ENCODE data around the gene FCN2.

The FCN2 gene

DNA sequence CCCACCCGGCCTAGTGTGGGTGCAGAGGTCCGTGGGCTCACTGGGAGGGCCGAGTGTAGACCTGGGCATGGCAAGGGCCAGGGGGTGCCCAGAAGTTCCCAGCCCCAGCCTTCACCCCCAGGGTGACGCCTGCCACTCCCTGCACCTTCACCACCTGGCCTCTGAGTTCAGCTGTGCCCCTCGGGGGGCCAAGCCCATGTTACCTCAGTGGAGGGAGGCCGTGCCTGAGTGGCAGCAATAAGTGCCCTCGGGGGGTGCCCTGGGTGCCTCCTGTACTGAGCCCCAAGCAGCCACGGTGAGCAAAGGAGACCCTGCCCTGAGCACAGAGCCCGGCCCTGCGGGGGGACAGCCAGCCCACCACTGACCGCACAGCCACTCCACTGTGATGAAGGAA lies 10.3 kb upstream of the FCN2 start:
- Histone ChIP-seq H3K27ac (ENCODE audit: low read length) (no peak overlapping the region), H3K9me3 (ENCODE audit: control insufficient read depth, insufficient read depth, low read length) (no peaks in the 10 kb centered on the region), H3K4me1 (ENCODE audit: control insufficient read depth, insufficient read depth, low read length) (no peaks in the 10 kb centered on the region), H3K4me3 (ENCODE audit: low read length) (no peak overlapping the region), H3K27me3 (ENCODE audit: control insufficient read depth, insufficient read depth, low read length) (no peaks in the 10 kb centered on the region), H3K36me3 (ENCODE audit: control insufficient read depth, insufficient read depth, low read length) (no peaks in the 10 kb centered on the region)
- WGBS (ENCODE audit: insufficient coverage, insufficient read length) = no CpG with 5 or more reads among the region's 11 CpGs
- no peak for DNase-seq (ENCODE audit: low read depth, low spot score)

- no CpG with 5 or more reads among the region's 30 CpGs for WGBS (ENCODE audit: insufficient coverage, insufficient read length)
- Histone ChIP-seq H3K27me3 (ENCODE audit: control insufficient read depth, insufficient read depth, low read length) (no peaks in the 10 kb centered on the region), H3K27ac (ENCODE audit: low read length) (no peak overlapping the region), H3K36me3 (ENCODE audit: control insufficient read depth, insufficient read depth, low read length) (no peaks in the 10 kb centered on the region), H3K4me1 (ENCODE audit: control insufficient read depth, insufficient read depth, low read length) (no peaks in the 10 kb centered on the region), H3K9me3 (ENCODE audit: control insufficient read depth, insufficient read depth, low read length) (no peaks in the 10 kb centered on the region), H3K4me3 (ENCODE audit: low read length) (no peak overlapping the region)
- DNase-seq (ENCODE audit: low read depth, low spot score) = no peak
Observed at GRCh38 chr9:134870746-134871662, 9.6 kb upstream of the FCN2 start.

DNA sequence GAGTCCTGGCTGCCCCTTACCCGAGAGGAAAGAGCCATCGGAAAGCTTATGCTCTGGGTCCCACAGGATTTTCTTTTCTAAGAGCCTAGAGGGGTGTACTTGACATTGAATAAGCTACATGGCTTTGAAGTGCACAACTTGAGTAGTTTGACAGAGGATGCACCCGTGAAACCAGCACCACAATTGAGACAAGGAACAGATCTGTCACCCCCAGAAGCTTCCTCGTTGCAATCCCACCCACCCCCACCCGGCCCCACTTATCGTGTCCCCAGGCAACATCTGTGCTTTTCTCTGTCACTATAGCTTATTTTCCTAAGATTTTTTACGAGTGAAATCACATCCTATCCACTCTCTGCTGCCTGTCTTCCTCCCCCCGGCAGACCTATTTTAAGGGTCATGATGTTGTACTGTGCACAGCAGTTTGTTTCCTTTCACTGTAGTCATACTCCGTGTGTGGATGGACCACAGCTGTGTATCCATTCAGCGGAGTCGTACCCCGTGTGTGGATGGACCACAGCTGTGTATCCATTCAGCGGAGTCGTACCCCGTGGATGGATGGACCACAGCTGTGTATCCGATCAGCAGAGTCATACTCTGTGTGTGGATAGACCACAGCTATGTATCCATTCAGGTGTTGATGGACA lies 8.8 kb upstream of the FCN2 start:
- DNase-seq (ENCODE audit: low read depth, low spot score) = no peak
- no peak overlapping the region for H3K27ac ChIP-seq (ENCODE audit: low read length)
- no peaks in the 10 kb centered on the region for H3K4me1 ChIP-seq (ENCODE audit: control insufficient read depth, insufficient read depth, low read length)
- H3K36me3 ChIP-seq (ENCODE audit: control insufficient read depth, insufficient read depth, low read length) = no peaks in the 10 kb centered on the region
- no peaks in the 10 kb centered on the region for H3K9me3 ChIP-seq (ENCODE audit: control insufficient read depth, insufficient read depth, low read length)
- WGBS (ENCODE audit: insufficient coverage, insufficient read length) = no CpG with 5 or more reads among the region's 16 CpGs
- no peaks in the 10 kb centered on the region for H3K27me3 ChIP-seq (ENCODE audit: control insufficient read depth, insufficient read depth, low read length)
- no peak overlapping the region for H3K4me3 ChIP-seq (ENCODE audit: low read length)

GRCh38 chr9:134872482-134873231 lies 8.0 kb upstream of the FCN2 start:
- Histone ChIP-seq H3K4me1 (ENCODE audit: control insufficient read depth, insufficient read depth, low read length) (no peaks in the 10 kb centered on the region), H3K27me3 (ENCODE audit: control insufficient read depth, insufficient read depth, low read length) (no peaks in the 10 kb centered on the region), H3K9me3 (ENCODE audit: control insufficient read depth, insufficient read depth, low read length) (no peaks in the 10 kb centered on the region), H3K36me3 (ENCODE audit: control insufficient read depth, insufficient read depth, low read length) (no peaks in the 10 kb centered on the region), H3K4me3 (ENCODE audit: low read length) (no peak overlapping the region), H3K27ac (ENCODE audit: low read length) (no peak overlapping the region)
- WGBS (ENCODE audit: insufficient coverage, insufficient read length) = no CpG with 5 or more reads among the region's 24 CpGs
- no peak for DNase-seq (ENCODE audit: low read depth, low spot score)

DNA sequence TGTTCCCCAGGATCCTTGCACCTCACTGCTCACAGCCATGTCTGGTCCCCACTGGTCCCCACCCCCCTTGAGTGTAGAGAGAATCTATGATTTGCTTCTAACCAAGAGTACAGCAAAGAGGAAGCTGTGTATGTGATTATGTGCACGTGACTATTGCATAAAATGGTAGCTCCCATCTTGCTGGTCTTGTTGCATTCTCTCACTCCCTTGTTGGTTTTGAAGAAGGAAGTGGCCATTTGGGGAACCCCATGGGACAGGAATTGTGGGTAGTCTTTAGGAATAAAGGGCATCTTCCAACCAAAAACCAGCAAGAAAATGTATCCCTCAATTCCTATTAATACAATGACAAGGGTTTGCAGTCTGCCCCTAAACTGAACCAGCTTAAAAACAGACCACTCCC lies 5.2 kb upstream of the FCN2 start:
- no peaks in the 10 kb centered on the region for H3K36me3 ChIP-seq (ENCODE audit: control insufficient read depth, insufficient read depth, low read length)
- H3K9me3 ChIP-seq (ENCODE audit: control insufficient read depth, insufficient read depth, low read length) = no peaks in the 10 kb centered on the region
- H3K27ac ChIP-seq (ENCODE audit: low read length) = no peak overlapping the region
- WGBS (ENCODE audit: insufficient coverage, insufficient read length) = no CpG with 5 or more reads among the region's 1 CpG
- H3K4me1 ChIP-seq (ENCODE audit: control insufficient read depth, insufficient read depth, low read length) = no peaks in the 10 kb centered on the region
- no peak for DNase-seq (ENCODE audit: low read depth, low spot score)
- H3K27me3 ChIP-seq (ENCODE audit: control insufficient read depth, insufficient read depth, low read length) = no peaks in the 10 kb centered on the region
- no peak overlapping the region for H3K4me3 ChIP-seq (ENCODE audit: low read length)

GRCh38 chr9:134877541-134877940 lies 3.1 kb upstream of the FCN2 start:
- Histone ChIP-seq H3K36me3 (ENCODE audit: control insufficient read depth, insufficient read depth, low read length) (no peaks in the 10 kb centered on the region), H3K4me3 (ENCODE audit: low read length) (no peak overlapping the region), H3K4me1 (ENCODE audit: control insufficient read depth, insufficient read depth, low read length) (no peaks in the 10 kb centered on the region), H3K27ac (ENCODE audit: low read length) (no peak overlapping the region), H3K27me3 (ENCODE audit: control insufficient read depth, insufficient read depth, low read length) (no peaks in the 10 kb centered on the region), H3K9me3 (ENCODE audit: control insufficient read depth, insufficient read depth, low read length) (no peaks in the 10 kb centered on the region)
- WGBS (ENCODE audit: insufficient coverage, insufficient read length) = no CpG with 5 or more reads among the region's 4 CpGs
- DNase-seq (ENCODE audit: low read depth, low spot score) = no peak

DNA sequence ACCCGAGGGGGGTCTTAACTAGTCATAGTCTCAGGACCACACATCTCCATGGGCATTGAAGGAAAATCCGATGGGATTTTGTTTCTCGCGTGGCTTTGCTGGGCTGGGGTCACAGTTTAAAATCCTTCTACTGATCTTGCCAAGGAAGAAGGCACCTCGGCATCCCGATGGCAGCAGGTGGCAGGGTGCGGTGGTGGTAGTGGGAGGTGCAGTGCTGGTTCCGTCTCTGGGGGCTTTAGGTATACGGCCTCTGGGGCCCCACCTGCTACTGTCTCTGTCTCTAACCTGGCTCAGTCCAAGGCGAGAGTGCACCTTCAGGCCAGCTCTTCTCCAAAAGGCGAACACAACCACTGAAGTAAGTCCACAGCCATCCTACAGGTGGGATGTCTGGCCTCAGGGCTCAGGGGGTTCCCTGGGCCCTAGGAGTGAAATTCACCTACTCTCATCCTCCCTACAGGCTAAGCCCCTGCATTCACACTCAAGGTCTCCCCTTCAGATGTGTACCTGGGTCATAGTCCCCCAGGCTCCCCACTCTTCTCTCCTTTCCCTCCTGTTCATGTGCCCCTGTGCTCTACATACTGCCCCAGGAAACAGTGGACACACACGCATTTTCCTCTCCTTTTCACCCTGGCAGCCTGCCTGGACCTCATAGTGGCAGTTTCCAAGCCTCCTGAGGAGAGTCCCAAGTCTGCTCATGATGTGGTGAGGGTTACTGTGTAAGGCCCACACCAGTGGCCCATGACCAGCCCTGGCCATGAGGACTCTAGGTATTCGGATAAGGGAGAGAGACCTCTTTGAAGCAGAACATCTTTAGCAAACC lies 736 bp upstream of the FCN2 start:
- Histone ChIP-seq H3K27ac (ENCODE audit: low read length) (no peak overlapping the region), H3K36me3 (ENCODE audit: control insufficient read depth, insufficient read depth, low read length) (no peaks in the 10 kb centered on the region; the same call in 1 of the 2 replicates), H3K9me3 (ENCODE audit: control insufficient read depth, insufficient read depth, low read length) (no peaks in the 10 kb centered on the region), H3K4me1 (ENCODE audit: control insufficient read depth, insufficient read depth, low read length) (no peaks in the 10 kb centered on the region), H3K4me3 (ENCODE audit: low read length) (no peak overlapping the region), H3K27me3 (ENCODE audit: control insufficient read depth, insufficient read depth, low read length) (no peaks in the 10 kb centered on the region)
- DNase-seq (ENCODE audit: low read depth, low spot score) = no peak
- WGBS (ENCODE audit: insufficient coverage, insufficient read length) = no CpG with 5 or more reads among the region's 13 CpGs

- Histone ChIP-seq H3K27ac (ENCODE audit: low read length) (no peak overlapping the region), H3K9me3 (ENCODE audit: control insufficient read depth, insufficient read depth, low read length) (no peaks in the 10 kb centered on the region), H3K27me3 (ENCODE audit: control insufficient read depth, insufficient read depth, low read length) (no peaks in the 10 kb centered on the region), H3K4me1 (ENCODE audit: control insufficient read depth, insufficient read depth, low read length) (no peaks in the 10 kb centered on the region), H3K4me3 (ENCODE audit: low read length) (no peak overlapping the region), H3K36me3 (ENCODE audit: control insufficient read depth, insufficient read depth, low read length) (no peaks in the 10 kb centered on the region; the same call in 1 of the 2 replicates)
- no CpG with 5 or more reads among the region's 13 CpGs for WGBS (ENCODE audit: insufficient coverage, insufficient read length)
- DNase-seq (ENCODE audit: low read depth, low spot score) = no peak
Observed at GRCh38 chr9:134881313-134881670, 682 bp downstream of the FCN2 start.

DNA sequence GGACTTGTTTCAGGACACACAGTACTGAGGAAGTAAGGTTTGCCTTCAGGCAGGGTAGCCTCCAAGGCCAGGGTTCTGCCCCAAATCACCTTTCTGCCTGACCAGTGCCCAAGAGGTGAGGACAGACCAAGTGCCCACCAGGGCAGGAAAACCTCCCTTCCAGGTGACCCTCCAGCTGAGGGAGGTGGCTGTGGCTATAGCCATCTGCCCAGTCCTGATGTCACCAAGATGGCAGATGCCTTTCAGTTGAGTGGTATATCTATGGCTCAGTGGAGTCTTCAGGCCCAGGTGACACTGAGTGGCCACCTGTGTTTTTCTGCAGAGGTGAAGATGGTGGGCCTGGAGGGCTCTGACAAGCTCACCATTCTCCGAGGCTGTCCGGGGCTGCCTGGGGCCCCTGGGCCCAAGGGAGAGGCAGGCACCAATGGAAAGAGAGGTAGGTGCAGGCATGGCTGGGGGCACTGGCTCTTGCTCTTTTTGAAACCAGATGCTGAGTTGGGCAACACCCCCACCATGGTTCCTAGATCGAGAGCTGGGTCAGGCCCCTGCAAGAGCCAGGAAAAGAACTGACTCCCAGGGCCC lies 1.7 kb downstream of the FCN2 start:
- no peak for DNase-seq (ENCODE audit: low read depth, low spot score)
- no peaks in the 10 kb centered on the region for H3K27me3 ChIP-seq (ENCODE audit: control insufficient read depth, insufficient read depth, low read length)
- WGBS (ENCODE audit: insufficient coverage, insufficient read length) = no CpG with 5 or more reads among the region's 3 CpGs
- H3K4me3 ChIP-seq (ENCODE audit: low read length) = no peak overlapping the region
- no peaks in the 10 kb centered on the region; the same call in 1 of the 2 replicates for H3K36me3 ChIP-seq (ENCODE audit: control insufficient read depth, insufficient read depth, low read length)
- no peaks in the 10 kb centered on the region for H3K4me1 ChIP-seq (ENCODE audit: control insufficient read depth, insufficient read depth, low read length)
- H3K9me3 ChIP-seq (ENCODE audit: control insufficient read depth, insufficient read depth, low read length) = no peaks in the 10 kb centered on the region
- no peak overlapping the region for H3K27ac ChIP-seq (ENCODE audit: low read length)

Data from iPS DF 6.9 (cell line).